Activated effector memory CD4-positive, alpha-beta T cell treated with anti-CD3 and anti-CD28 coated beads, Interleukin-2, amount 50 U/mL, for 16 hours (primary cell): Measurements from ENCODE around the gene SIRPA.

Experiments
- DNase-seq: peaks from one replicate; pipeline ENCODE4 v3.0.0-alpha.2; 2020

Gene SIRPA

DNA sequence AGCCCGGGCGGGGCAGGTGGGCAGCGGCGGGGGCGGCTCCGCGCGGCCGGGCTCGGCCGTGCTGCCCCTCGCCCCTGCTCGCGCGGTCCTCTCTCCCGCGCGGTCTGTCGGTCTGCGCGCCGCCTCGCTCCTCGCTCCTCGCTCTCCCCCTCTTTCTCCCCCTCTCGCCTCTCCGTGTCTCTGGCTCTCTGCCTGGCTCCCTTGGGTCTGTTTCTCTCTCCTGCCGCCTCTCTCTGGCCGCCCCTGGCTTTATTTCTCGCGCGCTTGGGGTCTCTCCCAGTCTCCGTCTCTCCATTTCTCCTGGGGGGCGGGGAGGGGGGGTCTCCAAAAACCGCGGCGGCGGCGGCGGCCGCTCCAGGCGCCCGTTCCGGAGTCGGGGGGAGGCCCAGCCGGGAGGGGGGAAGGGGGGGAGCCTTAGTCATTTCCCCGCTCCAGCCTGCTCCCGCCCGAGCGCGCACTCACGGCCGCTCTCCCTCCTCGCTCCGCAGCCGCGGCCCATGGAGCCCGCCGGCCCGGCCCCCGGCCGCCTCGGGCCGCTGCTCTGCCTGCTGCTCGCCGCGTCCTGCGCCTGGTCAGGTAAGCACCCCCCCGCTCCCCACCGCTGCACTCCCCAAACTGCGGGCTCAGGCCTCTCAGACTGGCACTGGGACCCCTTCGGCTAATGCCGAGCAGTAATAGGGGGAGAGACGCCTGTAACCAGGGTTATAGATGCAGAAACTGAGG is at the start of gene SIRPA:
Gene SIRPA (plus strand): TSS at position 457 of the 723 bp plus-strand sequence. CDS start 41 bp downstream, at position 498.
- no peak for DNase-seq

DNA sequence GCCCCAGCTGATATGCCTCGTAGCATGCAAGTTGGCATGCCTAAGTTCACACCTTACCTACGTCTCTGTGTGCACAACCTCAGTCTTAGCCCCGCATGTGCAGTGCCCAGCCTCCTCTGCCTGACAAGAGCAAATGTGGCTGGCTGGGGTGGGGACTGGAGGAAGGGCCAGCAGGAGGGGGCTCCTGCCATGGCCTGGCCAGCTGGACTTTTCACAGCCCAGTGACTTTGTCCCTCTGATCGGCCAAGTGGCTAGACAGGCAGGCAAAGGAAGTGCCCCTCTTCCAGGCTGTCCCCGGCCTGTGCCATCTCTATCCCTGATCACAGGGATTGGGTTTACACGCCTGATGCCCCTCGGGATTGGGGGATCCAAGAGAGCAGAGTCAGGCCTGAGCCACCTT is 49.5 kb upstream of the SIRPA start:
- no peak for DNase-seq

DNA sequence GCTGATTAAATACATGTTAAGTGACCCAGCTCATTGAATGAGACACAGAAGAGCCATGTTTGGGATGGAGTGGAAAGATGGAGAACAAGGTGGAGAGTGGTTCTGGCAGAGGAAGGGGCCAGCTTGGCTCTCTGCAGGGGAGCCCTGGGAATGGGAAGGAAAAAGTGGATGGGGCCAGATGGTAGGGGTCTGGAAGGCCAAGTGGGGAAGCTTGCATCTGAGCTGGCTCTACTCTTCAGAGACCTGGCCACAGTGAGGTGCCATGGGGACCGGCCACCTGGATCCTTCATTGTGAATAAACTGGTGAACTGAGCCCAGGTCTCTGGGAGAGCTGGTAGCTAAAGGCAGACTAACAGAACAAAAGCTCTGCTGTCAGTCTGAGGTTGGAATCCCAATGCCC is 48.9 kb upstream of the SIRPA start:
- no peak for DNase-seq

DNA sequence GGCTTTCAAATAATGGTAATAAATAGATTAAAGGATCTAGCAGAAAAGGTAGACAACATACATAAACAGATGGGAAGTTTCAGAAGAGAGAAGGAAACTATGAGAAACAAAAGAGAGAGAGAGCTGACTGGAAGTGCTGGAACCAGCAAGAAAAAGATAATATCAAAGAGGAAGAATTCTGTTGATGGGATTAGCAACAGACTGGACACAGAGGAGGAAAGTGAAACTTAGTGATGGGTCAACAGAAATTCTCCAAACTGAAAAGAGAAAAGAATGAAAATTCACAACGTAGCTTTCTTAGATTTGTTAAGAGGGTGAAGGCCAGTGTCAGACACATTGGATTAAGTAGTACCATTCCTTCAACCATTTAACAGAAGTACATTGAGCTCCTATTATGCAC is 48.3 kb upstream of the SIRPA start:
- no peak for DNase-seq

DNA sequence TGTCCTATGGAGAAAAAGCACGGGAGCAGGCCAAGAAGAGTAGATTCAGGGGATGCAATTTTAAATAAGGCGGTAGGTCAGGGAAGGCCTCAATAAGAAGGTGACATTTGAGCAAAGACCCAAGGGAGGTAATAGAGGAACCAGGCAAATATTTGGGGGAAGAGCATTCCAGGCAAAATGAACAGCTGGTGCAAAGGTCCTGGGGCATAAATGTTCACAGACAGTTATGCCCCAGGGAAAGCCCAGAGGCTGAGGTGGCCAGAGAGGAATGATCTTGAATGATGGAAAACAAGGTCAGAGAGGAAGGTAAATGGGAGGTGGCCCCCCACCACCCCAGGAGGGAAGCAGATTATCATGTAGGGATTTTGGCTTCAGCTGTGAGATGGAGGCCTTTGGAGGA is 47.4 kb upstream of the SIRPA start:
- DNase-seq = no peak

DNA sequence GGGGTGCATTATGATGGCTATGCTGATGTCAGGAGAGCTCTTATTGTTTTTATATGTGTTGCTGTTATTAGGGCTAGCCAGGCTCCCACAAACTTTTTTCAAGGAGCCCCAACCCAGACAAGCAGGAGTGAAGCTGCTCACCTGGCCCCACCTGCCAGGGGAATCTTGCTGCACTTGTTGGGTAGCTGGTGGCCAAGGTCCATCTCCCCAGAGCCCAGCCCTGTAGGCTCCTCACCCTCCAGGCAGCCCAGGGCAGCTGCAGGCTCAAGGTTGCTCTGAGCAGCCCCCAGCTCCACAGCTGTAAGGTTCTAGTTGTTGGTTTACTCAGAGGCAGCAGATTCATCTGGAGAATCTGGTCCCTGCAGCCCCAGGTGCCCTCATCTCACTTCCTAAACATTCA is 46.8 kb upstream of the SIRPA start:
- no peak for DNase-seq

DNA sequence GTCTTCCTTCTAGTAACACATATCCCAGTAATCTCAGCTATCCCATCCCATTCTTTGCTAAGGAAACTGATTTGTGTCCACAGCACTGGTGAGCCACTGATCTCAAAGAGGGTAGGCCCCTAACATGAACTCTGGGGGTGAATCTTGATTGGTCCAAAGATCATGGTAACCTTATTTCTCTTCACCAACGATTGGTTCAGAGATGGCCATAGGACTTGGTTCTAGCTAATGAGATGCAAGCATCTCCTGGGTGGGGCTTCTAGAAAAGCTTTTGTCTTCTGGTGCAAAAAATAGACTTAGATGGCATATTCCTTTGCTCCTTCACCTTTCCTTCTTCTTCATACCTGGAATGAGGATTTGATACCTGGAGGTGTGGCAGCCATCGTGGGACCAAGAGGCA is 43.8 kb upstream of the SIRPA start:
- no peak for DNase-seq

DNA sequence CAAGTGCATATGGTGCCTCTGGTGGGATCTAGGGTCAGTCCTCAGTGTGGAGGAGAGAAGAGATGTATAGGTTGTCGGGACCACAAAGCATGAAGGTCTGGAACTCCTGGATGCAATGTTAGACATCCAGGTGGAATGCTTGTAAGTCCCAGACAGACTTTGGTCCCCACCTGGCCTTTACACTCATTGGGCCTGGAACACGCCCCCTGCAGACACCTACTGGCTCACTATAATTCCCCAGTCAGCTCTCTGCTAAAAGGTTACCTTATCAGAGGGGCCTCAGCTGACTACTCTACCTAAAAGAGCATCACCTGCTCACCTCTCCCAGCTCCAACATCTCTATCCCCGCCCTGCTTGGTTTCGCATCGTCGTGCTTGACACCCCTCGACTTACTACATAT is 41.7 kb upstream of the SIRPA start:
- DNase-seq = no peak

DNA sequence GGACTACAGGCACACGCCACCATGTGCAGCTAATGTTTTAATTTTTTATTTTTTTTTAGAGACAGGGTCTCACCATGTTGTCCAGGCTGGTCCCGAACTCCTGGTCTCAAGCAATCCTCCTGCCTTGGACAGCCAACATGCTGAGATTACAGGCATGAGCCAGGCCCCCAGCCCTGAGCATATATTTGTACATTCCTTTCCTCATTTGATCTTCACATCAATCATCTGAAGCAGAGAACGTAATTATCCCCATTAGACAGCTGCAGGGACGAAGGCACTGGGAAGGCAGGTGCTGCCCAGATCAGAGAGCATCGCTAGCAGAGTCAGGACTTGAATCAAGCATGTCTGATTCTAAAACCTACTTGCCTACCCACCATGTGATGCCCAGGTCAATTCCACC is 41.0 kb upstream of the SIRPA start:
- no peak for DNase-seq

DNA sequence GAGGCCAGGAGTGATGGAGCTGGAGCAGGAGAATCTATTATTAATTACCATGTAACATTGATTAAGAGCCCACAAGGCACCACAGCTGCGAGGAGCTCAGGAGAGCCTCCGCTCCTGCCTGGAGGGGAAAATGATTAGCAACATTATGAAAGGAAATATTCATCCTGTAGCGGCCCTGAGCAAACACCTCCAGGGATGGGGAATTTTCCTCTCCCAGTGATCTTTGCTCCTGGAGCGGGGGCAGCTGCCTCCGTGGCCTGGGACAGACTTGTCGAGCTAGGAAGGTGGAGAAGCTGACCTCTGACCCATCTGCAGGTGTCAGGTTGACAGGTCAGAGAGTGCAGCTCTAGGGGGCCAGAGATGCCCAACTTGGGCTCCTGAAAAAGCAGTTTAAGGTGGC is 40.1 kb upstream of the SIRPA start:
- no peak for DNase-seq

DNA sequence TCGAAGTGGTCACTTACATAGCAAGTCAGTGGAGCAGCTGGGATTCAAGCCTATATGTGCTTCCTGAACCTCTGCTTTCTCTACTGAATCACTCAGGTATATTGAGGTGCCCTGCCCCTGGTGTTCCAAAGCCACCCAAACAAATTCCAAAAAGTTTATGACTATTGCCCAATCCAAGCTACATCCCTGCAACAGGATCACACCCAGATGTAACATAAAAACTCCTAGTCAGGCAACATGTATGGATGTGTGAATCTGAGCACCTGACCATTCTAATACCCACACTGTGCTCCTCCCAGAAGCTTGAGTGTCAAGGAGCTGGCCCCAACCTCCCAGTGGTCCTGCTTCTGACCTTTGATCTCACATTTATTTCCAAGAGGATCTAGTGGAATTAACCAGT is 39.5 kb upstream of the SIRPA start:
- DNase-seq = no peak

DNA sequence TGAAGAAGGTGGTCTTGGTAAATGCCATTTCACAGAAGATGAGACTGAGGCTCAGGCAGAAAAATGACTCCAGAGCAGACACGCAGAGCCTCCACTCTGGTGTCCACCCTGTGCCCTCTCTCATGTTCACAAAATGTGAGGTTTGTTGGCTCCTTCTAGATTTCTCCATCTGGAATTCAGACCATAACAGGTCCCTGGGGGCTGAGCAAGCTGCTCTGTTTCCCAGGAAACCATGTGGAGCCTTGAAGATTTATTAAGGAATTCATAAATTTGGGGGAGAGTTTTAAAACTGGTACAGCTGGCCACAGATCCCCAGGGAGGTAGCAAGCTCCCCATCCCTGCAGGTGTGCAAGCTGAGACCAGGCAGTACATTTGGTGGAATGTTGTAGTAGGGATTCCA is 38.8 kb upstream of the SIRPA start:
- DNase-seq = no peak

DNA sequence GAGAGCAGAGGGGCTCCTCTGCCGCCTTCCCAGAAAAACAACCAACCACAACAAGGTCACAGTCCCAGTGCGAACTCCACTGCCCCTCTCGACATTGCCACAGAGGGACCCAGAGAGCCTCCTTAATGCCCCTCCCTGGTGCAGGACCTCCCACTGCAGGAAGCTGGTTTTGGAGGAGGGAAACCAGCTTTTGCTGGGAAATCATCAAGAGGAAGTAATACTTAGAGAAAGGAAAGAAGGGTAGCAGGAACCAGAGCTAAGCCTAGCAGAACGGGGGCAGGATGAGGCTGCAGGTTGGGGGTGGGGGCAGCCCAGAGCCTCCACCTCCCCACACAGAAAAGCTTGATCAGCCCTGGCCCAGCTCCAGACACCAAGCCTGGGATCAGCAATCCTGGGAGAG is 37.7 kb upstream of the SIRPA start:
- no peak for DNase-seq

DNA sequence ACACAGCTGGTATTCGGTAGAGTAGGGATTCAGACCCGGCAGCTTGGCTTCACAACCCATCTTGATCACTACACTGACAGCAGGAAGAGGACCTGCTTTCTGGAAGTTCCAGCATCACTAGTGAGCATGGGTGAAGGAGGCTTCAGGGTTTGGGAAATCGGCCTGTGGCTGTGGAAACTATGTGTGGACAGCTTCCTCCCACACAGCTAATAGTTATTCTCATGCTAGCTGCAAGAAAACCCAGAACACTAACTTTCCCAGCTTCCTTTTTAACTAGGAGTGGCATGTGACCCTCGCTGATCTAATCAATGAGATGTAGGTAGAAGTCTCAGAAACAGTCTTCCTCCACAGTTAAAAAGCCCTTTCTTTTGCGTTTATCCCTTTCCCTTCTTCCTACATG is 36.3 kb upstream of the SIRPA start:
- no peak for DNase-seq

DNA sequence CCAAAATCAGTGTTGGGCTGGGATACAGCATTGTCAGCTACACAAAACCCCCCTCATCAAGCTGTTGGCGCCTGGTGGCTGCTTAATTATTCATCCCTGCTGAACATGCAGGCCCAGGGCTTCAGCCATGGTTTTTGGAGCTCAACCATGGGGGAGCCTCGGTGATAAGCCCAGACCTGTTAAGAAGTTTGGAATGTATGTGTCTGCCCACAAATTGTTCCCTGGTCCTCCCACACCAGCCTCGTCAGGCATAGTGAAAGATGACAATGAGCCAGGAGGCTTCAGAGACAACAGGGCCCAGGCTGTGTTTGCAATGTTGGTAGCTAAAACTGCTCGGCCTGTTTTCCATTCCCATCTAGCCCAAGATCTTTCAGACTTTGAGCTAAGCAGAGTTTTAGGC is 34.8 kb upstream of the SIRPA start:
- DNase-seq = no peak

DNA sequence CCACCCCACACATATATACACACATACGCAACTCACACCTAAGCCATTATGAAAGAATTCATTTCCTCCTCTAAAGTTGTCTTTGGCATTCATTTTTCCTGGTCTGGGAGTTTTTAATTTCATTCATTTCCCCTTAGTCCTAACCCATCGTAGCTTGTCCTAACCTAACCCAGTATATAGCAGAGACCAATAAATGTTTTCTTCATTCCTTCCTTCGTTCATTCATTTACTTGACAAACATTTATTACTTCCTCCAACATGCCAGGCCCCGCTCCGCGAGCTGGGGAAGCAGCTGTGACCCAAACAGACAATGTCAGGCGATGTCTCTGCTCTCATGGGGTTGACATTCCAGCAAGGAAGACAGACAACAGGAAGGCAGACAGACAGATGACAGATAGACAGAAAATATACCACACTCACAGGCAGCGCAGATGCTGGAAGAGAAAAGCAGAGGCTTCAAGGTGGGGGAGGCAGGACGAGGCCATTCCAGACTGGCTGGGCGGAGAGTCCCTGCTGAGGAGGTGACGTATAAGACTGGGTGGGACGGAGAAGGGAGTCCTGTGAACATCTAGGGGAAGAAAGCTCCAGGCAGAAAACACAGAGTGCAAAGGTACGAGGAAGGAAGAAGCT is 33.7 kb upstream of the SIRPA start:
- DNase-seq = no peak

DNA sequence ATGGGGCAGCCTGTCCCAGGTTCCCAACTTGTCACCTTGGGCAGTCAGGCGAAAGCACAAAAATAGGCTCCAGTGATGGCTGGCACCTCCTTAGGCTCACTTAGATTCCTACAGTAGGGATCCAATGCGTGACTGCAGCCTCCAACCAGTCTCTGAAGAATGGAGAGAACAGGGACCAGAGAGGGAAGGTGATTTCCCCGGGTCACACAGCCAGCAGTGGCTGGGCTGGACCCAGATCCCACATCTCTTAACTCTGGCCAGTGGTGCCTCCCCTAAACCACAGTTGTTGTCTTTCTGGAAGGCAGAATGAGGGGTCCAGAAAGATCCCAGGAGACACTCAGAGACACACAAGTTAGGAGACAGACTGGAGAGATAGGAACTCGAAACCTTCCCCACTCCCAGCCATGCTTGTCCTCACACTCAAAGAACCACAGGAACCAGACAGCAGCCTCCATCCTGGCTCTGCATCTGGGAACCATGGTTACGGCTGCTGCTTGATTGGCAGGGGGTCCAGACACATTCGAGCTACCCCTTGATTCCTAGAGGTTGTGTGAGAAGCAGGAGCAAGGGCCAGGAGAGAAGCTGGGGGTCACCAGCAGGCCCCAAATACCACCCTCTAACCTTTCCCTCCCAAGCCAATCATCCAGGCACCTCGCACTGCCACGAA is 33.1 kb upstream of the SIRPA start:
- DNase-seq = no peak

DNA sequence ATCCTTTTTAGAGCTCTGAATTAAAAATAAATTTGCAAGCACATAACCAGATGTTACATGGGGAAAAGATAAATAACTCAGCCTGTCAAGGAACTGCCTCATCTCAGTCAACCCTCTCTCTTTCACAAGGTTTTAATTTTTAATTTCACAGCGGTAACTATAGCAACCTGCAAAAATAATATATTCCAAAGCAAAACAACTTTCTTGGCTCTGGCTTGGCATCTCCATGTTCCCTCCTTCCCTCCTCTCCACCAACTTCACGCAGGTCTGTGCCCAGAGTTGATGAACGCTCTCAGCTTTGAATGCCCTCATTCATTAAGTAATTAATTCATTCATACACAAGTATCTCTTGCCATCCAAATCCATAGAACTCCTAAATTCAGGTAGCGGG is 32.5 kb upstream of the SIRPA start:
- no peak for DNase-seq

DNA sequence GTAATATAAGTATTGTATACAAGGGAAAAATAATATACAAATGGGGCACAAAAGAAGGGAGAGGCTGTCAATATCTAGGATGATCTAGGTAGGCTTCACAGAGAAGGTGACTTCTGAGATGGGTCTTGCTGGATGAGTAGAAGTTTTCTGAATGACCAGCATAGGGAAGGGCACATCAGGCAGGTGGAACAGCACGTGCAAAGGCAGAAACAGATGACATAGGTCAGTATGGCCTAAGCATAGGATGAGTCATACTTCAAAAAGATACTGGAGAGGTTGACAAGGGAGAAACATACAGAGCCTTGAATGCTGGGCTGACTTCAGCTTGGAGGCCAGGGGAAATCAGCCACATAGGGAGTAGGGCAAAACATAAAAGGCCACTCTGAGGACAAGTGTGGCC is 31.9 kb upstream of the SIRPA start:
- no peak for DNase-seq

DNA sequence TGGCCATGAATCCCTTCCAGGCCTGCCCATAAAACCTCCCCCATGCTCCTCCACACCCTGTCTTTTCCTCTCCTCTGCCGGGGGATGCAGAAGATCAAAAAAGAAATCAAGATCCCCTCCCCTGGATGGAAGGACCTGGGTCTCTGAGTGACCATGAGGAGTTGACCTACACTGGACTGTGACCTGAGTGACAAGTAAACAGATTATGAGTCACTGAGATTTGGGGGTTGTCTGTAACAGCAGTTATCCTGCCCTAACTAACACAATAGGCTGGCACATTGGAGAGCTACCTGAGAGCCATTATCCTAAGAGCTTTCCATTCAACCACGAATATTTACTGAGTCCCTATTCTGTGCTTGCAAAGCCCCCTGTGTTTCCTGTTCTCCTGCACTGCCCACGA is 28.4 kb upstream of the SIRPA start:
- no peak for DNase-seq

DNA sequence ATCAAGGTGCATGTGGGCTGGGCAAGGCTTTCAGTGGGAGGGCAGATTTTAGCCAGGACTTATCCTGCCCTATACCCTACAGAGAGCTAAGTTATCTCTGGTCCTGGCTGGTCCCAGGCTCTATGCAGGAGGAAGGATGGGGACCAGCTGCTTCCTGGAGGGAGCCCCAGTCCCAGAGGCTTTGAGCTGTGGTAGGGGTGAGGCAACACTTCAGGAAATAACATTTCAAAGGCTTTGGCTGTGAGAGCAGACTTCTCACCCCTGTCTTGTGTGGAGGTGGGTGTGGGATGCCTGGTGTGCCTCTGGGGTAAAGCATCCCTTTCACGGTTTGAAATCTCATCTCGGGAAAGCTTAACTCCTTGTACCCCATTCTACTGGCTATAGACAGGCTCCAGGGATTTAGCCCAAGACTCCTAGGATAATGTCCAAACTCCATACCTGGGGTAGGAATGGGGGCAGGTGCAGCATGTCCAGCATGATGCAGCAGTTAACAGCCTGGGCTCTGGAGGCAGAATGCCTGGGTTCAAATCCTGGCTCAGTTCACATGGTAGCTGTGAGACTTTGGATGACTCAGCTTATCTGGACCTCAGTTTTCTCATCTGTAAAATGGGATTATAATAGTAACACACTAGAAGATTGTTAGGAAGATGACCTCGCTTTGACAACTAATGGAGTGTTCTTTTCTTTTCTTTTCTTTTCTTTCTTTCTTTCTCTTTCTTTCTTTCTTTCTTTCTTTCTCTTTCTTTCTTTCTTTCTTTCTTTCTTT is 27.5 kb upstream of the SIRPA start:
- DNase-seq = no peak

DNA sequence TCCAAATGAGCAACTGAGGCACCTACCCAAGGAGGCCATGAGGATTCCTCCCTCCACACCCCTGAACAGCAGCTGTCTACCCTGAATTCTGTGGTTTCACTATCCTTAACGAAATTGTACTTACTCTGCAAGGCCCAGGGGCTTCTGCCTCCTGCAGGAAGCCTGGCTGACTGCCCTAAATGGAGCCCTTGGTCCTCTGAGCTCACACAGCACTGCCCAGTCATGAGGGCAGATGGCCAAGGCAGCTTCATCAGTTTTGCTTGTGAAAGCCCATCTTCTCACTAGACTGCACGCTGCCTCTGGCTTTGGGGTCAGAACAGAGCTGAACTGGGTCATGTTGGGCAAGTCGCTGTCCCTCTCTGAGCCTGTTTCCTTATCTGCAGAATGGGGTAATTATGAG is 26.4 kb upstream of the SIRPA start:
- no peak for DNase-seq

DNA sequence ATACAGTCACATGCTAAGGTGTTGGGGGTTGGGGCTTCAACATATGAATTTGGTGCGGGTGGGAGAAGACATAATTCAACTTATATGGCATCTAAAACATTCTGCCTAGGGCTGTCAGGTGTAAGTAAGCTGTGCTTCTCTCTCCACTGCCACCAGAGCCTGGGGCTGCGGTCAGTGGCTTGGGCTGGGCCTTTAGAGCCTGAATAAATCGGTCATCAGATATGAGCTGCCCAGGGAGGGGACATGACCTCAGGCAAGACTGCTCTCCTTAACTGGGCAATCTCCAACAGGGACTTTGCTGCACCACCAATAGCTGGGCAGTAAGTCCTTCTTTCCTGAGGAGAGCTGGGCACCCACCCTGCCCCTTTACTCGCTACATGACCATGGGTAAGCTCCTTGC is 24.9 kb upstream of the SIRPA start:
- no peak for DNase-seq
